Measurements from ENCODE around the gene PHPT1. TPM values are rescaled to one million over a fixed set of nuclear protein-coding genes. Genes with fewer than 3 reads are reported as not detected.

Gene PHPT1
- total RNA-seq (2022; extraction: Qiagen RNA extraction; ENCODE audit: low read depth), result 285 to 343 TPM (median 299 TPM) in 5 replicates

DNA sequence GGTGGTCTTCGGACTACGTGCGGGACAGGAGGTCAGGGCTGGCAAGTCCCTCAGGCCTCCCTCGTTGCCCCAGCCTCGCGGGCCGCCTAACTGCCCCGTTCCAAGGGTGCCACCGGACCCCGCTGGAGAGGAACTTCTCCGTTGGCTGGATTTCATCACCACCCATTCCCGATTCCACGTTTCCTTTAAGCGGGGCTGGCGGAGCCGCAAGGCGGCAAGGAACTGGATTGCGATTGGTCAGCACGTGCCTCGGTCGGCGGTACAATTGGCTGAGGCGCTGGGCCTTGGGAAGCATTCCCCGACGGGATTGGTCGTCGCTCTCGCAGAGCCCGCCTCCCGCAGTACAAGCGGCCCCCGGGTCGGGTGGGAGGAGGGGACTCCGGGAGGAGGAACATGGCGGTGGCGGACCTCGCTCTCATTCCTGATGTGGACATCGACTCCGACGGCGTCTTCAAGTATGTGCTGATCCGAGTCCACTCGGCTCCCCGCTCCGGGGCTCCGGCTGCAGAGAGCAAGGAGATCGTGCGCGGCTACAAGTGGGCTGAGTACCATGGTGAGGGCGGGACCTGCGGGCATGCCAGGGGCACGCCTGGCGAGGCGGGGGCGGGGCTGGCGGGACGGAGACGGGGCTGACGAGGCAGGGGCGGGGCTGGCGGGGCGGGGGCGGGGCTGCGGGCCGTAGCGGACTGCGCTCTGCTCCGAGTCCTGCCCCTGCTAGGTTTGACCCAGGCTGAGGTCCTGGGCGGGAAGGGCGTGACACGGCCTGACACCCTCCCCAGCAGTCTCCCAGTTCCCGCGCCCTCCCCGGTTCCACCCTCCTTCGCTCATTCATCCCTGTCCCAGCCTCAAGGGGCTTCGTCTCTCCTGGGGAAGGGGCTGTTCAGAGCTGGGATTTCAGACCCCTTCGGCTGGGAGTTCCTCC is at the start of gene PHPT1:
Gene PHPT1 (plus strand): TSS at position 372 of the 922 bp plus-strand sequence. CDS start 22 bp downstream, at position 394.

DNA sequence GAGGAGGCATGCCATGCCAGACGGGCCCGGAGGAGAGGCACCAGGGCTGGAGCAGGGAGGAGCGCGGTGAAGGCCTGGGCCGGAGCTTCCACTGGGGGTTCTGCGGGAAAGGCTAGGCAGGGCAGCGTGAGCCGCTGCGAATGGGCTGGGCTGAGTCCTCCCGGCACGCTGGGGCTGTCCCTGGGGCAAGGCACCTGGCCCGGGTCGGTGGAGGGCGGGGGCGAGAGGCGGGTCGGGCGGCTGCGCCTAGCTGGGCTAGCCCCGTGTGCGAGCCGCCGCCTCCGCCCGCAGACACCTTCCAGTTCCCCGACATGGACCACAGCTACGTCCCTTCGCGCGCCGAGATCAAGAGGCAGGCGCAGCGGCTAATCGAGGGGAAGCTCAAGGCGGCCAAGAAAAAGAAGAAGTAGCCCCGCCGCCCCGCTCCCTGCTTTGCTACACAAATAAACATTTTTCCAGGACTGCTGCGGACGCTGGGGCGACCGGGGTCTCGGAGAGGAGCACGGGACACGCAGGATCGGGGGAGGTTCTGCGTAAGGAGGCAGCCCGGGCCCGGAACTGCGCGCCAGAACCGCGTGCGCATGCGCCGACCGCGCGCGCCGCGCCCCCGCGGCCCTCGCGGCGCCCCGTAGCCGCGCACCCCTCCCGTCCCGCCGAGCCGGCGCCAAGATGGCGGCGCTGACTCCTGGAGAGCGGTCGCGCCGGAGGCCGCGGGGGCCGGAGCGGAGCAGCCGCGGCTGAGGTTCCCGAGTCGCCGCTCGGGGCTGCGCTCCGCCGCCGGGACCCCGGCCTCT is 41.7 kb upstream of the PHPT1 start, which contains the start of gene RABL6:
Gene RABL6 (plus strand): TSS at position 668 of the 794 bp plus-strand sequence. CDS start 249 bp downstream, outside the sequence.

GRCh38 chr9:136842380-136842948 is 6.7 kb upstream of the PHPT1 start, which contains the start of gene AJM1:
Gene AJM1 (plus strand): TSS chr9:136842478. CDS start chr9:136844415, 1,937 bp downstream.

GRCh38 chr9:136851941-136852663 is 2.9 kb downstream of the PHPT1 start, which contains the start of gene MAMDC4:
Gene MAMDC4 (plus strand): TSS chr9:136852346. CDS start chr9:136852417, 71 bp downstream.

DNA sequence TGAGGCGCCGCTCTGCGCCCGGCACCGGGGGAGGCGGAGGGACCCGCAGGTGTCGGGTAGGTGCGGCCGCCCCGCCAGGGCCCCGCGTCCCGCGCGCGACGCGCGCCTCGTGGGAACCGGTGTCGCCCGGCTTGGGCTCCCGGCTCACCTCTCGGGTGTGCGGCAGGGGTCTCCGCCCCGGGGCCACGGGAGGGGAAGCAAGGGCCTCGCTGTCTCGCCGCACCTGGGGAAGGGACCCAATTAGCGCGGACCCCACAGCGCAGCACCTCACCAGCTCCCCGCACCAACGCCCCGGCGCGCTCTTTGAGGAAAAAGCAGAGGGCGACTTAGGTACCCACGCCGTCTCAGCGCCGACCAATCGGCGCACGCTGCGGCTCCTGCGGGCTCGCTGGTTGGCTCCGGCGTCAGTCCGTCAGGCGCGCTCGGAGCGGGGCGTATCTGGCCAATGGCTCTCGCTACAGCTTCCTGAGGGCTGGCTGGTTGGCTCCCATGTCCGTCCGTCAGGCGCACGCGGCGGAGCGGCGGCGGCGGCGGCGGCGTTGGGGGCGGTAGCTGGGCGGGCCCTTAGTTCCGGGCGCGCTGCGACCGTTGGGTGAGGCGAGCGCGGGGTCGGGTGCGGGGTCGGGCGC is 36.9 kb downstream of the PHPT1 start, which contains the start of gene TRAF2:
Gene TRAF2 (plus strand): TSS at position 567 of the 629 bp plus-strand sequence. CDS start 12,225 bp downstream, outside the sequence.

Other genes with a start within 250 kb of the PHPT1 start
- 36.2 to 58.7 TPM (median 55.2 TPM) in 5 replicates for gene EGFL7, start 186.5 kb upstream of the PHPT1 start, total RNA-seq (2022; extraction: Qiagen RNA extraction; ENCODE audit: low read depth)
- 68.2 to 110 TPM (median 105 TPM) in 5 replicates for gene AGPAT2, start 162.0 kb upstream of the PHPT1 start, total RNA-seq (2022; extraction: Qiagen RNA extraction; ENCODE audit: low read depth)
- gene DIPK1B, start 136.8 kb upstream of the PHPT1 start, total RNA-seq (2022; extraction: Qiagen RNA extraction; ENCODE audit: low read depth), result 6.9 to 9.6 TPM (median 9.4 TPM) in 5 replicates
- gene LCN10, start 106.5 kb upstream of the PHPT1 start, total RNA-seq (2022; extraction: Qiagen RNA extraction; ENCODE audit: low read depth), result not detected in 5 replicates
- not detected in 5 replicates for gene LCN6, start 100.9 kb upstream of the PHPT1 start, total RNA-seq (2022; extraction: Qiagen RNA extraction; ENCODE audit: low read depth)
- not detected in 5 replicates for gene LCN8, start 91.2 kb upstream of the PHPT1 start, total RNA-seq (2022; extraction: Qiagen RNA extraction; ENCODE audit: low read depth)
- gene LCN15, start 84.9 kb upstream of the PHPT1 start, total RNA-seq (2022; extraction: Qiagen RNA extraction; ENCODE audit: low read depth), result not detected in 5 replicates
- gene TMEM141, start 58.1 kb upstream of the PHPT1 start, total RNA-seq (2022; extraction: Qiagen RNA extraction; ENCODE audit: low read depth), result 64.6 to 80.7 TPM (median 74.2 TPM) in 5 replicates
- gene CCDC183, start 53.1 kb upstream of the PHPT1 start, total RNA-seq (2022; extraction: Qiagen RNA extraction; ENCODE audit: low read depth), result 0.15 to 0.72 TPM (median 0.44 TPM) in 5 replicates
- gene RABL6, start 41.5 kb upstream of the PHPT1 start, total RNA-seq (2022; extraction: Qiagen RNA extraction; ENCODE audit: low read depth), result 58.9 to 86.1 TPM (median 79.5 TPM) in 5 replicates
- gene AJM1, start 6.9 kb upstream of the PHPT1 start, total RNA-seq (2022; extraction: Qiagen RNA extraction; ENCODE audit: low read depth), result 4.0 to 4.7 TPM (median 4.2 TPM) in 5 replicates
- 2.5 to 5.8 TPM (median 3.1 TPM) in 5 replicates for gene MAMDC4, start 2.9 kb downstream of the PHPT1 start, total RNA-seq (2022; extraction: Qiagen RNA extraction; ENCODE audit: low read depth)
- gene EDF1, start 16.9 kb downstream of the PHPT1 start, total RNA-seq (2022; extraction: Qiagen RNA extraction; ENCODE audit: low read depth), result 428 to 545 TPM (median 458 TPM) in 5 replicates
- gene TRAF2, start 37.1 kb downstream of the PHPT1 start, total RNA-seq (2022; extraction: Qiagen RNA extraction; ENCODE audit: low read depth), result 43.8 to 69.5 TPM (median 59.1 TPM) in 5 replicates
- gene FBXW5, start 95.3 kb downstream of the PHPT1 start, total RNA-seq (2022; extraction: Qiagen RNA extraction; ENCODE audit: low read depth), result 70.1 to 101 TPM (median 99.1 TPM) in 5 replicates
- gene C8G, start 95.8 kb downstream of the PHPT1 start, total RNA-seq (2022; extraction: Qiagen RNA extraction; ENCODE audit: low read depth), result 0.85 to 2.9 TPM (median 1.4 TPM) in 5 replicates
- 0.80 to 1.6 TPM (median 1.3 TPM) in 5 replicates for gene LCN12, start 102.9 kb downstream of the PHPT1 start, total RNA-seq (2022; extraction: Qiagen RNA extraction; ENCODE audit: low read depth)
- gene PTGDS, start 128.1 kb downstream of the PHPT1 start, total RNA-seq (2022; extraction: Qiagen RNA extraction; ENCODE audit: low read depth), result 0.57 to 0.68 TPM (median 0.66 TPM) in 3 of 5 replicates, not detected in the others
- 0.07 to 0.08 TPM (median 0.08 TPM) in 3 of 5 replicates, not detected in the others for gene LCNL1, start 133.6 kb downstream of the PHPT1 start, total RNA-seq (2022; extraction: Qiagen RNA extraction; ENCODE audit: low read depth)
- gene PAXX, start 143.0 kb downstream of the PHPT1 start, total RNA-seq (2022; extraction: Qiagen RNA extraction; ENCODE audit: low read depth), result 47.9 to 81.3 TPM (median 74.1 TPM) in 5 replicates
- gene CLIC3, start 147.2 kb downstream of the PHPT1 start, total RNA-seq (2022; extraction: Qiagen RNA extraction; ENCODE audit: low read depth), result 3.3 to 5.1 TPM (median 4.8 TPM) in 5 replicates
- 21.4 to 27.7 TPM (median 25.4 TPM) in 5 replicates for gene ABCA2, start 178.8 kb downstream of the PHPT1 start, total RNA-seq (2022; extraction: Qiagen RNA extraction; ENCODE audit: low read depth)
- 0.06 TPM in 1 of 5 replicates, not detected in the others for gene FUT7, start 182.7 kb downstream of the PHPT1 start, total RNA-seq (2022; extraction: Qiagen RNA extraction; ENCODE audit: low read depth)
- 44.4 to 81.3 TPM (median 73.5 TPM) in 5 replicates for gene NPDC1, start 196.8 kb downstream of the PHPT1 start, total RNA-seq (2022; extraction: Qiagen RNA extraction; ENCODE audit: low read depth)
- gene ENTPD2, start 204.7 kb downstream of the PHPT1 start, total RNA-seq (2022; extraction: Qiagen RNA extraction; ENCODE audit: low read depth), result 1.1 to 2.3 TPM (median 1.7 TPM) in 5 replicates
- gene SAPCD2, start 221.1 kb downstream of the PHPT1 start, total RNA-seq (2022; extraction: Qiagen RNA extraction; ENCODE audit: low read depth), result 14.8 to 25.2 TPM (median 21.9 TPM) in 5 replicates
- 9.7 to 13.3 TPM (median 10.7 TPM) in 5 replicates for gene UAP1L1, start 228.1 kb downstream of the PHPT1 start, total RNA-seq (2022; extraction: Qiagen RNA extraction; ENCODE audit: low read depth)
- gene MAN1B1, start 237.6 kb downstream of the PHPT1 start, total RNA-seq (2022; extraction: Qiagen RNA extraction; ENCODE audit: low read depth), result 39.8 to 52.8 TPM (median 51.9 TPM) in 5 replicates